ENCODE measurements around the gene LRIF1.
"Not testable (repeated sequence)": the region's sequence is repeated elsewhere in the genome, so short reads cannot be mapped to it uniquely, and the experiment has no call there.

LRIF1 gene, protein sequence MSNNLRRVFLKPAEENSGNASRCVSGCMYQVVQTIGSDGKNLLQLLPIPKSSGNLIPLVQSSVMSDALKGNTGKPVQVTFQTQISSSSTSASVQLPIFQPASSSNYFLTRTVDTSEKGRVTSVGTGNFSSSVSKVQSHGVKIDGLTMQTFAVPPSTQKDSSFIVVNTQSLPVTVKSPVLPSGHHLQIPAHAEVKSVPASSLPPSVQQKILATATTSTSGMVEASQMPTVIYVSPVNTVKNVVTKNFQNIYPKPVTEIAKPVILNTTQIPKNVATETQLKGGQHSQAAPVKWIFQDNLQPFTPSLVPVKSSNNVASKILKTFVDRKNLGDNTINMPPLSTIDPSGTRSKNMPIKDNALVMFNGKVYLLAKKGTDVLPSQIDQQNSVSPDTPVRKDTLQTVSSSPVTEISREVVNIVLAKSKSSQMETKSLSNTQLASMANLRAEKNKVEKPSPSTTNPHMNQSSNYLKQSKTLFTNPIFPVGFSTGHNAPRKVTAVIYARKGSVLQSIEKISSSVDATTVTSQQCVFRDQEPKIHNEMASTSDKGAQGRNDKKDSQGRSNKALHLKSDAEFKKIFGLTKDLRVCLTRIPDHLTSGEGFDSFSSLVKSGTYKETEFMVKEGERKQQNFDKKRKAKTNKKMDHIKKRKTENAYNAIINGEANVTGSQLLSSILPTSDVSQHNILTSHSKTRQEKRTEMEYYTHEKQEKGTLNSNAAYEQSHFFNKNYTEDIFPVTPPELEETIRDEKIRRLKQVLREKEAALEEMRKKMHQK

DNA sequence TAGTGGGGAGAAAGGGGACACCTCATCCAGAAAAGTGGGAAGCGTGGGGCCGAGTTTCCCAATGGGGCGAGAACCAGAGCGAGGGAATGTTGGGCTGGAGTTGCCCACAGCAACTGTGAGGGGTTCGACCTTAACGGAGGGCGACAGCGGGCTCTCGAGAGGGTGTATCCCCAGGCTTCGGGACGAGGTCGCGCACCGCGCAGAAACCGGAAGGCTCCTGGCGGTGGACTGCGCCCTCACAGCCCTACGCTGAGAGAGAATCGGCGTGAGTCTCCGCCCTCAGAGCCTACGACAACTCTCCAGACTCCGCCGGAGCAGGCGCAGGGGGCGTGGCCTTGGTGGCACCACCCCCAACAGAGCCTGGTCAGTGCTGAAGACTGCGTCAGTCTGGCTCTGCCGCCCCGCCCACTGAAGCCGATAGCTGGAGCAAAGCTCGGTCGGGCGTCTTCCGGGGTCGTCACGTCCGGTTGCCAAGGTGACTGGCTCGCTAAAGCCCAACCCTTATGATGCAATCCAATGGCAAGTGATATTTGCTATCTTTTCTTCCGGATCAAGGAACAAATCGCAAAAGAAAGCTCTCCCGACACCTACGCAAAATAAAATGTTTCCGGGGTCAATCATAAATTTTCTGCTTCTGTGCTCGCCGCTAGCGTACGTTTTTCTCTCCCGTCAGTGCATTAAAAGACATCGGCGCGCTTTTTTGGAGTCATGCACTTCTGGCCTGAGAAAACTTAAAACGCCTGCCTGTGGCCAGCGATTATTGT lies at the start of gene LRIF1:
LRIF1 (minus strand) TSS at position 232 of the 764 bp plus-strand sequence. CDS start 234 bp downstream, outside the sequence.
- DNase-seq (ENCODE audit: low read depth): peak; percentile 99

DNA sequence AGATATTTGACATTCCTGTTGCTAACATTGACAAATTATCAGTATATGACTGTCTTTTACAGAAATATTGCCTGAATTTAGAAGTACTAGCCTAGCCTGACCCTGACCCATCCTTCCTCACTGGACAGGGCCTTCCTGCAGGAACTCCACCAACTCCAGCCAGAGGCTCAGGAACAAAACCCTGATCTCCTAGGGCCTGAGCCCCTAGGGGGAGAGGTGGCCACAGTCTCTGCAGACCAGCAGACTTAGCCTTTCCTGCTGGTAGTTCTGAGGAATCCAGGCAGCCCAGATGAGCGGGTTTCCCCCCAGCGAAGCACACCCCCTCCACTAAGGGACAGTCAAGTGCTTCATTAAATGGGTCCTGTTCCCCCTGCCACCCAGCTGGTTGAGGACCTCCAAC lies 44.3 kb upstream of the LRIF1 start:
- no peak for DNase-seq (ENCODE audit: low read depth)

DNA sequence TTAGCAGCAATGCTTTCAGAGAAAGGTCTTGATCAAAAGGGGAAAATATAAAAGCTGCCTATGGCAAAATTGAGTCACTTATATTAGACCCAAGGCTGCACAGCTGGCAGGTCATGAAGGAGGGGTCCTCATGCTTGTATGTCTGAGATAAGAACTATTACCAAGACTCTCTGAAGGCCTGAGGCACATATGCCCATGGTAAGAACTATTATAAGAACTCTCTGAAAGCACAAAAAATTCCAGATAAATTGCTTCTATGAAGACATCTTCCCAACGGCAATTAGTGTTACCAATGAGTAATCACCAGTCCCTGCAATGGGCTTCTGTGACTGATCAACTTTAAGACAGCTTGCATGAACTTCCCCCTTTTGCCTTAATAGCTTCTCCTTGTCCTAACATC lies 42.8 kb upstream of the LRIF1 start:
- DNase-seq (ENCODE audit: low read depth): no peak

DNA sequence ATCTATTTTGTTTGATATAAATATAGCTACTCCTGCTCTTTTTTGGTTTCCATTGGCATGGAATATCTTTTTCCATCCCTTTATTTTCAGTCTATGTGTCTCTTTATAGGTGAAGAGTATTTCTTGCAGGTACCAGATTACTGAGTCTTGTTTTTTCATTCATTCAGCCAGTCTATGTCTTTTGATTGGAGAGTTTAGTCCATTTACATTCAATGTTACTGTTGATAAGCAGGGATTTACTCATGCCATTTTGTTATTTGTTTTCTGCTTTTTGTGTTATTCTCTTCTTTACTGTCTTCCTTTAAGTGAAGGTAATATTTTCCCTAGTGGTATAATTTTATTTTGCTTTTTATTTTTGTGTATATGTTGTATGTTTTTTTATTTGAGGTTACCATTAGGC lies 35.9 kb upstream of the LRIF1 start:
- DNase-seq (ENCODE audit: low read depth): not testable (repeated sequence)

DNA sequence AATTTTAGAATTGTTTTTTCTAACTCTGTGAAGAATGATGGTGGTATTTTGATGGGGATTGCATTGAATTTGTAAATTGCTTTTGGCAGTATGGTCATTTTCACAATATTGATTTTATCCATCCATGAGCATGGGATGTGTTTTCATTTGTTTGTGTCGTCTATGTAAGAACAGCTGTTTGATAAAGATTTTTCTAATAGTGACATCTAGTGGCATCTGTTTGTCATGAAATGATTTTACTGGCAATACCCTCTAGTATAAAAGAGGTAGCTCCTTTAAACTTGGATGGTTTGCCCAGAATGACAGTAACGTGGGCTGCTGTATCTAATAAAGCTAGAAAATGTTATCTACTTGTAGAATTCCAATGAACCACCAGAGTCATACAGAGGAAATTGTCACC lies 28.6 kb upstream of the LRIF1 start:
- not testable (repeated sequence) for DNase-seq (ENCODE audit: low read depth)

DNA sequence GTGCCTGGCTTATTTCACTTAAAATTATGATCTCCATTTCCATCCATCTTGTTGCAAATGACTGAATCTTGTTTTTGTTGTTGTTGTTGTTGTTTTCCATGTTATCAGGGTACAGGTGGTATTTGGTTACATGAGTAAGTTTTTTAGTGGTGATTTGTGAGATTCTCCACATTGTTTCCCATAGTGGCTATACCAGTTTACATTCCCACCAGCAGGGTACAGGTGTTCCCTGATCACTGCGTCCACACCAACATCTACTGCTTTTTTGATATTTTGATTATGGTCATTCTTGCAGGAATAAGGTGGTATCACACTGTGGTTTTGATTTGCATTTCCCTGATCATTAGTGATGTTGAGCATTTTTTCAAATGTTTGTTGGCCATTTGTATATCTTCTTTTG lies 27.6 kb upstream of the LRIF1 start:
- not testable (repeated sequence) for DNase-seq (ENCODE audit: low read depth)

DNA sequence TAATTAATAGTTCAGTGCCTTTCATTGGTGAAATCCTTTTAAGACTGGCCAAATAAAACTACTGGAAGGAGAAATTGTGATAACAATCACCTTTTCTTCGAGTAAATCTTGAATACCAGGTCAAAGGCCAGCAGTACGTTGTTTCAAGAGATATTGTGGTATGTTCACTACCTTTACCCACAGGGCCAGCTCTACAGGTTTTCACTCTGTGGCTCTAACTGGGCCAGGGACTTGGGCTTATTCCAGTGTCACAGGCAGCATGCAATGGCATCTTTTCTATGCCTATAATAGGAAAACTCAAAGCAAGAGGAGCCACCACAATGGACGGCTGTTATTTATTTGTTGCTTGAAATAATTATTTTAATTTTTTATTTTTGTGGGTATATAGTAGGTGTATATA lies 26.8 kb upstream of the LRIF1 start:
- DNase-seq (ENCODE audit: low read depth): no peak

DNA sequence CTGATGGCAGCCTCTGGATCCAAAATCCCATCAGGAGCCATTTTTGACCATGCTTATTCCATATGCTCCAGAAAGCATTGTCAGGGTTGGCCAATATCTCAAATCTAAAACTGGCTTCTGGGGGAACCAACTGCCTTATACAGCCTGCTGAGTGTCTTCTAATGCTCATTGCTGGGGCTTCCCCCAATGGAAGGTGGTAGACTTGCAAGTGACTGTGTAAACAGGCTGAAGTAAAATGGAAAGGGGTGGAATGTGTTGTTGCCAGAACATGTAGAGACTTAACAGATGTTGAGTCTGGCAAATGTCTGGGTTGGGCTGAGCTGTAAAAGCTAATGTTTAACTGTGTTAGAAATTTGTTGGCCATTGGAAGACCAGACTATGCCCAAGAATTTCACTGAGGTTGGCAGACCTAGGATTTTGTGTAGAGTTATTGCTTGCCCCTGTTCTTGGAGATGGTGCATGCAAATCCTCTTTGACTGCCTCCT lies 22.7 kb upstream of the LRIF1 start:
- no peak for DNase-seq (ENCODE audit: low read depth)

DNA sequence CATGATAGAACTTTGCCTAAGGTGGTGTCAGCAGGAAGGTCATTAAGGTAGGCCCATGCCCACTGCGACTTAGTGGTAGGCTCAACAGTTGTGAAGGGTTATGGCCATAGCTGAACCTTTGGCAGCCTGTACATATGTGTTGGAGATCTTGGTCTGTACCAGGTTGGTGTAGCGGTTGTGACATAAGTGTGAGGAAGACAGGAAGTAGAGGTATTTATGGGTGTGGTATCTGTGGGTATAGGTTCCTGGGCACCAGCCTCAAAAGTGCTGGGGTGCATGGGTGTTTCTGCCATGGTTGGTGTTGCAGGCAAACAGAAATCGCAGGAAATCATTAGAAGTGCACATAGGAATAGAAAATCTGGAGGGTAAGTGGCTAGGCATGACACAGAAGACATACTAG lies 18.6 kb upstream of the LRIF1 start:
- no peak for DNase-seq (ENCODE audit: low read depth)

DNA sequence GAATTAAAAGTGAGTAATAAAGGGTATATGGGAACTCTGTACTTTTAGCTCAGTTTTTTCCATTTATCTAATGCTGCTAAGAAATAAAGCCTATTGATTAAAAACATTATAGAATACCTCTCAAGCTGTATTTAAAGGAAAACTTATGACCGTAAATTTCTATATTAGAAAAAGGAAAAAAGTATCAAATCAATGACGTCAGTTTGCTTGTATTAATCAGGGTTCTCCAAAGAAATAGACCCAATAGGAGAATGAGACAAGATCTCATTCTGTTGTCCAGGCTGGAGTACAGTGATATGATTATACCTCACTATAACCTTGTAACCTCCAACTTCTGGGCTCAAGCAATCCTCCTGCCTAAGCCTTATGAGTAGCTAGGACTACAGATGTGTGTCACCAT lies 15.4 kb upstream of the LRIF1 start:
- DNase-seq (ENCODE audit: low read depth): no peak

DNA sequence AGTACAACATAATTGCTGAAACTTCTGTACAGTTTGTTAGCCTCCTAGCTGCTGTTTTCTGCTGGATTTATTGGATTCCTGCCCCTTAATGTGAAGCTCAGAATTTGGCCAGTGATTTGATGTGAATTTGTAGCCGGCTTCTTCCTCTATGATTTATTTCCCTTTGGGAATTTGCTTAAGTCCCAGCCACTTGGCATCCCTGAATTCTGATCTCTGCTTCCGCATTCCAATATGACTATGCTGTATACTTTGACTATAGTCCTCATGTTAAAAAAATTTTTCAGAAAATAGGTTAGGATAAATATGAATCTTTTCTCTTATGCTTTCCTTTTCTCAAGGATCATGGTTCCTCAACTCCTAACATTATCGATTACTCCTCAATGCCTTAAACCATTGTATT lies 12.4 kb upstream of the LRIF1 start:
- no peak for DNase-seq (ENCODE audit: low read depth)

DNA sequence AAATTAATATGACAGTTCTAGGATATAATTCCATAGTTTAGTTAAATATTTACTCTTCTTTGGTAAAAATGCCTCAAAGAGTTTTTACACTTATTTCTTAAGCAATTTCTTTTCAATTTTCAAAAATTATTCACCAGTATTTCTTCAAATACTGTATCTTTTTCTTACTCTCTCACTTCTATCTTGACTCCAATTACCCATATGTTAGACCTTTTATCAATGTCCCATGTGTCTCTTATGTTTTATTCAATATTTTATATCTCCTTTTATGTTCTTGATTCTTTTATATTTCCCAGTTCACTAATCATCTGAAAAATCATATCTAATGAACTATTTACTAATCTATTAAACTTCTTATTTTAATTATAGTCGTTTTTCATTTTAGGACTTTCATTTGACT lies 11.5 kb upstream of the LRIF1 start:
- no peak for DNase-seq (ENCODE audit: low read depth)

DNA sequence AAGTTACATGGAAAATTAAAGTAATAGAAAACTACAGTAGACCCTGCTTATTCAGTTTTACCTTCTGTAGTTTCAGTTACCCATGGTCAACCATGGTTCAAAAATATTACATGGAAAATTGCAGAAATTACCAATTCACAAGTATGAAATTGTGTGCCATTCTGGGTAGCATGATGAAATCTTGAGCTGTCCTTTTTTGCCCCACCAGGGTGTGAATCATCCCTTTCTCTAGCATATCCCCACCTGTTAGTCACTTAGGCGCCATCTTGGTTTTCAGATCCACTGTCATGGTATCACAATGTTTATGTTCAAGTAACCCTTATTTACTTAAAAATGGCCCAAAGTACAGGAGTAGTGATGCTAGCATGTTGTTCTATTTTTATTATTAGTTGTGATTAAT lies 3.5 kb upstream of the LRIF1 start:
- no peak for DNase-seq (ENCODE audit: low read depth)

DNA sequence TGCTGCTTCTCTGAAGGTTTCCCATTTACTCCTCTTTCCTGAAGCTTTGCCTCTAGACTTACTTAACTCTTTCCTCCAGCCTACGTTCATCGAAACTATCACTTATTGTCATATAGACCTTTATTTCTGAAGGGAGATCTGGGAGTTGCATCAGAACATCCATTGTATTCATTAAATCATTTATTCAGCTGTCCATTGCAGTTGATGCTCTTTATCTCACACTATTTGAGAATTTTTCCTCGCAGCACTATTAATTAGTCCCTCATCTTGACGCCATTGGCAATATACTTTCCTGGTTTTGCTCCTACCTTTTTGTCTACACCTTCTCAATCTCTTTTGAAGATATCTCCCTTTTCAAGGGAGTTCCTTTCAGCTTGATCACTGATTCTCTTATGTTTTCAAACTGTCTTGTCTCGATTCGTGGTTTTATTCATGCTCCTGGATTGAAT lies 757 bp upstream of the LRIF1 start:
- DNase-seq (ENCODE audit: low read depth): no peak

DNA sequence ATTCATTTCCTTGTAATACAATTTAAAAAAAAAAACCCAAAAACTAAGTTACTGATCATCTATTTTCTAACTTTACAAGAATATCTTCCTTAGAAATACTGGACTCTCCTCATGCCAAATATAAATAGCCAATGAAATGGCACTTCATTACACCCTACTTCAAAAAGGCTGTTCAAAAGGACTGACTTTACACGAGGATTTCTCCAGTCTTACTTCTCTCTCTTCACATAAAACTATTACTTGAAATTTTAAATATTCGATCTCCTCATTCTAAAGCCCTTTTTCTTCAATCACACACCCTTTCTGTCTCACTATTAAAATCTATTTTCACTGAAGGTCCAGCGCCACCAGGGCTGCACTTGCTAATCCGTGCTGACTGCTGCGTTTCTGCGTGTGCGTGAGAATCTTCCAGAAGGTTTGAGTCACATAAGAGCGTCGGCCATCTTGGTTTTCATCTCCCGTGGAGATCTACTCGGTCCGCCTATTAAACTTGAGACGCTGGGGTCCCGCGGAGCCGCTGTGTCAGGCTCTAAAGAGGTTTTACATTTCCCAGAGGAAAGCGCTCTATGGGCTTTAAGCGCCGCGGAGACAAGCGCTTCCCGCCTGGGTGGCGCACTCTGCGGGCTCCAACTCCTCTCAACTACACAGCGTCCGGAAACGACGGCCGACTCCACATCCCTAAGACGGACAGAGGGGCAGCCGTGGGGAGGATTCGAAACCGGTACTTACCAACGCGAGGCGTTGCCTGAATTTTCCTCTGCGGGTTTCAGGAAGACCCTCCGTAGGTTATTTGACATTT lies 631 bp downstream of the LRIF1 start:
- DNase-seq (ENCODE audit: low read depth): peak; percentile 22

DNA sequence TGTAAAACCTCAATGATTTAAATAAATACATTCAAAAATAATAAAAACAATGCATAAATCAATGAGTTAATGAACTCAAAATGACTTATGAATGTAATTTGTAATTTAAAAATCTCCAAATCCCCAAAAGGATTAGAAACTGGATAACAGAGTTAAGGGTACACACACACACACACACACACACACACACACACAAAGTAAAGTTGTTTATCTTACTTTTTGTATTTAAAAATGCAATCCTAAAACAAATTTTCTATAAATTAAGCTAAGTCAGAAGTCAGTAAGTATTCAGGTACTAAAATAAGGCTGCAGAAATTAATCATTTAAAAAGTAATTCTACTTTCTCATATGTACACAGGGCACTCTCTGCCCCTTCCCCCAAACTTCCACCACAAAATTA lies 1.8 kb downstream of the LRIF1 start:
- DNase-seq (ENCODE audit: low read depth): no peak

DNA sequence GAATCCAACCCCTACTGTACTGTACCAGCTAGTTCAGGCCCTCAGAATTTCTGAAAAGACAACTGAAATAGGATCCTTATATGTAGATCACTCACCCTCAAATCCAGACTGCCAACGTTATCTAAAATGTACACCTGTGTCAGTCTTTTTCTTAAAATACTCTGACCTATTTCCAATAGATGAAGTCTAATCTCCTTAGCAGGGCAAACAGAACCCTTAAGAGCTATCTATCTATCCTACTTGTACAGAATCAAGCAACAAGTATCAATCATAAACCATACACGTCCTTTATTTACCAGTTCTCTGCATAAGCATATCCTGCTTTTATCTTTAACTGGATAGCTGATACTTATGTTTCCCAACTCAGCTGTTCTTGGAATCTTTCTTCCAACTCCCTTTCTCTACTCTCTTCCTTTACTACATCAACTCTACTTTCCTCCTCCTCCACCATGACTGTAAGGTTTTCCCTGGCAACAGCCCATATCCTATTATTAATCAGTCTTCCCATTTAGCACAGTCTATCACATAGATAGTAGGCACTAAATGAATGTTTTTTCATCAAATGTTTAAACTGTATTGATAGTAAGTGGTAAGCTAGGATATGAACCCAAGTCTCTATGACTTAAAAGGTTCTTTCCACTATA lies 2.8 kb downstream of the LRIF1 start:
- DNase-seq (ENCODE audit: low read depth): no peak

DNA sequence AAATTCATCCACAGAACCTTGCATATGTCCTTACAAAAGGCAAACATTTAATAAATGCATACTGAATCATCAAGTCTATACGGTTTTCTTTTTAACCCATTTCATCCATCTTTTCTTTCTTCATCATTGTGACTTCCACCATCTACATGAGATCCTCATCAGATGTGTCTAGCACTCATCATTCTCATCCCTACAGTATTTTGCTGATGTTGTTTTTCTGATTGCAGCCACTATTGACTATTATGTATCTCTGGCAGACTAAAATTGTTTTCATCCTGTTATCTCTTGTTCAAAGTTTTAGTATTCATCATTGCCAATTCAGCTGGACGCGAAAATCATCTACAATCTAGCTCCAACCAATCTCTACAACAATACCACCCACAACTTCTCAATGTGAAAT lies 5.9 kb downstream of the LRIF1 start:
- DNase-seq (ENCODE audit: low read depth): no peak

DNA sequence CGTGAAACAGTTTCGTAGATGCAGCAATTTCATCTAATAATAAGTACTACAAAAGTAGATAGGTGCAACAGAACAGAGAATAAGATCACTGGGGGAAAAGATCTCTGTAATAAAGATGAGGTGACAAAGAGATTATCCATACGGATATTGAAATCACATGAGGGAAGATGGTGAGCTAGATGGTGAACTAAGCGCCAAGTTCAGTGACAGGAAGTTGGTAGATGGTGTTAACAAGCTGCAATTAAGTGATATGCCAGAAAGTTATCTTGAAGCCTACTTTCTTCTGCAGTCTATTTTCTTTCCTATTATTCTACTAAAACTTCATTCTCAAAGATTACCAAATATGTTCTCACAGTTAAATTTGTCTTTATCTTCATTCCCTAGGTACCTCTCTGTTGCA lies 7.1 kb downstream of the LRIF1 start:
- no peak for DNase-seq (ENCODE audit: low read depth)

DNA sequence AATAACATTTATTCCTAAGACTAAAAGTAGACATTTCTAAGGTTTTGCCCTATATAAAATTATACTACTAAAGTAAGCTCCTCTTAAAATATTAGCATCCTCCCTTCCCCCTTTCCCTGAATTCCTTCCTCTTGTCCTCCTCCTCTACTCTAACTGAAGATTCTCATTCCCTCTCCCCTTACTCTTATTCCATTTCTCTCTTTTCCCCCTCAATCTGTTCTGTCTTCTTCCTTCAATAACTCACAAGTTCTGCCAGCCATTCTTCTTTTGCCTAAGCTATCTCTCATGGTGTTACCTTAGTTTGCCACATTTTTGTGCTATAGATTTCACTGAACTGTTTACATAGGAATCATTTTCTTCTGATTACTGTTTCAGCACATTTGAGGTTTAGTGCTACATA lies 10.7 kb downstream of the LRIF1 start:
- DNase-seq (ENCODE audit: low read depth): no peak

DNA sequence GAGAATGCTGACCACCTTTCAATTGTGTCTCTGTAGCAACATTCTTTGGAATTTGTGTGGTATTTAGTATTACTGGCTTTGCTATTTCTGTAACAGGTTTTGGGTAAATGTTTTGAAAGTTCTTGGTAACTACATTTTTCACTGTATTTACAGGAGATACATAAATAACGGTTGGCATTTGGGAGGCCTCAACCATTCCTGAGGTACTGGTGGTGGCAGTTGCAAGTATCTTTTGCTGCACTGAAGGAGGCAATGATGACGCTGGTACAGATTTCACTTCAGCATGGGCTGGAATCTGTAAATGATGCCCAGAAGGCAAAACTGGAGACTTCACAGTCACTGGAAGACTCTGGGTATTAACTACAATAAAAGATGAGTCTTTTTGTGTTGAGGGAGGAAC lies 11.7 kb downstream of the LRIF1 start:
- DNase-seq (ENCODE audit: low read depth): no peak
